Activated CD4-positive, alpha-beta T cell treated with anti-CD3 and anti-CD28 coated beads, Interleukin-2, amount 50 U/mL, for 4 hours (primary cell): ENCODE data around the gene CDC6.

Experiments used
- DNase-seq, 2 experiments: peaks; one replicate each; pipeline ENCODE4 v3.0.0-alpha.2; 2020

Gene CDC6, protein sequence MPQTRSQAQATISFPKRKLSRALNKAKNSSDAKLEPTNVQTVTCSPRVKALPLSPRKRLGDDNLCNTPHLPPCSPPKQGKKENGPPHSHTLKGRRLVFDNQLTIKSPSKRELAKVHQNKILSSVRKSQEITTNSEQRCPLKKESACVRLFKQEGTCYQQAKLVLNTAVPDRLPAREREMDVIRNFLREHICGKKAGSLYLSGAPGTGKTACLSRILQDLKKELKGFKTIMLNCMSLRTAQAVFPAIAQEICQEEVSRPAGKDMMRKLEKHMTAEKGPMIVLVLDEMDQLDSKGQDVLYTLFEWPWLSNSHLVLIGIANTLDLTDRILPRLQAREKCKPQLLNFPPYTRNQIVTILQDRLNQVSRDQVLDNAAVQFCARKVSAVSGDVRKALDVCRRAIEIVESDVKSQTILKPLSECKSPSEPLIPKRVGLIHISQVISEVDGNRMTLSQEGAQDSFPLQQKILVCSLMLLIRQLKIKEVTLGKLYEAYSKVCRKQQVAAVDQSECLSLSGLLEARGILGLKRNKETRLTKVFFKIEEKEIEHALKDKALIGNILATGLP

DNA sequence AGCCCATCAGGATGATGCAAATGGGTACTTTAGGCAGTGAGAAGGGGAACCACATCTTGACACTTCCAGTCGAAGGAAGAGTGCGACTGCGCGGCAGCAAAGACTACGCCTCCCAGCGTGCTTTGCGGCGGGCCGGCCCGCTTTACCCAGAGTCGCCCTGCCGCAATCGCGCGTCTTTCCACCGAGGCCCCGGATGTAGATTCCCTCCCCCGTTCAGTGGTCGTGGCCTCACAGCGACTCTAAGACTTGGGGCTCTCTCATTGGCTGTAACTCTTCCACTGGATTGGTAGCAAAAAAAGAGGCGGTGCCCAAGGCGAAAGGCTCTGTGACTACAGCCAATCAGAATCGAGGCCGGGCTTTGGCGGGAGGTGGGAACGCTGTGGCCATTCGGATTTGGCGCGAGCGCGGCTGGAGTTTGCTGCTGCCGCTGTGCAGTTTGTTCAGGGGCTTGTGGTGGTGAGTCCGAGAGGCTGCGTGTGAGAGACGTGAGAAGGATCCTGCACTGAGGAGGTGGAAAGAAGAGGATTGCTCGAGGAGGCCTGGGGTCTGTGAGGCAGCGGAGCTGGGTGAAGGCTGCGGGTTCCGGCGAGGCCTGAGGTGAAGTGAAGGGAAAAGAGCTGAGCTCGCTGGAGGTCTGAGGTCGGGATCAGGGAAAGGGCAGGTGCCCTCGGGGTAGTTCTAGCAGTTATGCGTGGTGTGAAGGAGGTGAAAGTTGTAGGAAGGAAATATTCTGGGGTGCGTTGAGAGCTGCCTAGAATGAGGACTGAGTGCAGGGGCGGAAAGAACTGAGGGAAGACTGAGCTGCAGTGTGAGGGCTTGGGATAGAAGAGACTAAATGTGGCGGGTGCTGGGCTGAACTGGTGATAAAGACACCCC is at the start of gene CDC6:
CDC6 (plus strand) TSS at position 386 of the 876 bp plus-strand sequence. CDS start 1,542 bp downstream, outside the sequence.
- peak; percentile 98 for DNase-seq

DNA sequence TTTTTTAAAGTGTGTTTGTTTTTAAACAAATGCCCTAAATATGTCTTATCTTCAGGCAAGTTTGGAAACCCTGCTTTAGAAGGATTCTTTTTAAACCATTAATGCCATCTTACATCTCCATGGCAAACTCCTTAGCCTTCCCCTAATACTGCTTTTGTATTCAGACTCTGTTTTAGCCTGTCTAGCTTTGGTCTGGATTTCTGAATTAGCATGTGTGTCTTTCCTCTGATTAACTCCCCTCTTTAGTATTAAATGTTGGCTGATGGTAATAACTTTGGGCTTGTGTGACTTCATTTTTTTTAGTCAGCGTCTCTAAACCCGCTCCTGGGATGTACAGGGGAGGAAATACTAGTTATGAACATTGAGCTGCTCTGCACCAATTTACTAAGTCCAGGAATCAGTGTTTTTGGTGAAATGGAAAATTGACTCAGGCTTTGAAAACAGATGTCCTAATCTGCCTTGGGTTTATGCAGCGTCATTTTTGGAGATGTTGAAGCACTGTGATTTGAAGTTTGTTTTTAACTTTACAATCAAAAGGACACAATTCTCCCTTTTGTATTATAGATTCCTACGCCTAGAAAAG is 46.3 kb upstream of the CDC6 start:
- DNase-seq = no peak

DNA sequence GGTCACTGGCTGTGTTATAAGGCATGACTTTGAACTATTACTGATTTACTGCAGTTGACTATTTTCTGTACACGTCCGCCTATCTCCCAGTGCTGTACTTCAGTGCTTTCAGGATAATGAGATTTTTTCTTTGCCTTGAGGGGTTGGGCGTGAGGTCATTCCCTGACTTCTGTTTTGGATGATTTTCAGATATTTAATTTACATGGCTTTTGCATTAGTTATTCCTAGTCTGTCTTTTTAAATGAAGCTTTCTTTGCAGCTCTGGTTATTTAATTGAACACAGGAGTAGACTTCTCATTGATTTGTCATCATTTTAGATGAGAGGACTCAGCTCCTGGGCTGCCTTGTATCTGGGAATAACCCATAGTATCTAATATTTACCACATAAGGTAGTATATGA is 44.9 kb upstream of the CDC6 start:
- DNase-seq = no peak

DNA sequence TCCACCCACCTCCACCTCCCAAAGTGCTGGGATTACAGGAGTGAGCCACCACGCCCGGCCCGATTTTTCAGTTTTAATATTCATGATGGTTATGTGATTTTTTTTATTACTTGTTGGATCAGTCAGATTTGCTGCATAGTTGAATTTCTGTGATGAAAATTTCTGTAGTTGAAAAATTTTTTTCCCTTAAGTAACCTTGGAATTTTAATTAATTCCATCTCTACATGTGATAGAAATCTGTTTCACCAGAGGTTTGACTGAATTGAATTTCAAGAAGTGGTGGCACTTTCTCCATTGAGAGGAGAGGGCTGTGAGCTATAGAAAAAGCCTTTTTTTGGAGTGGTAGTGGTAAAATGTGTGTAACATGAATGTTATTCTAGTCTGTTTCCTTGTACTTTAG is 43.9 kb upstream of the CDC6 start:
- no peak for DNase-seq

DNA sequence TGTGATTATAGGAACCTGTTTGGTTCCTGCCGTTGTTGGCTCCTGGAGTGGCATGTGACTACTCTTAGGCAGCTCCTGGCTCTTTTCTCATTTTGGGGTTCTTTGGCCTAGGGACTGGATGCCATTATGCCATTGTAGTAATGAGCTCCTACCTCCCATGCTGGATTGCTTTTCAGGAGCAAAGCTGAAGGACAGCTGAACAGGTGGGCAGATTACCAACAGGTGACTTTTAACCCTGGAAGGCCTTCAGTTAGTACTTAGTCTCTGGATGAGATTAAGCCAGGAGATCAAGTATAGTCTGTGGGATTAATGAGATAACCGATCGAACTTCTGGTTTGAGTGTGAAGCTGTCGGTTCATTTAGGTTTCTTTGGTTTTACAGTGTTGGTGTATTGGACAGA is 43.4 kb upstream of the CDC6 start:
- DNase-seq = no peak

DNA sequence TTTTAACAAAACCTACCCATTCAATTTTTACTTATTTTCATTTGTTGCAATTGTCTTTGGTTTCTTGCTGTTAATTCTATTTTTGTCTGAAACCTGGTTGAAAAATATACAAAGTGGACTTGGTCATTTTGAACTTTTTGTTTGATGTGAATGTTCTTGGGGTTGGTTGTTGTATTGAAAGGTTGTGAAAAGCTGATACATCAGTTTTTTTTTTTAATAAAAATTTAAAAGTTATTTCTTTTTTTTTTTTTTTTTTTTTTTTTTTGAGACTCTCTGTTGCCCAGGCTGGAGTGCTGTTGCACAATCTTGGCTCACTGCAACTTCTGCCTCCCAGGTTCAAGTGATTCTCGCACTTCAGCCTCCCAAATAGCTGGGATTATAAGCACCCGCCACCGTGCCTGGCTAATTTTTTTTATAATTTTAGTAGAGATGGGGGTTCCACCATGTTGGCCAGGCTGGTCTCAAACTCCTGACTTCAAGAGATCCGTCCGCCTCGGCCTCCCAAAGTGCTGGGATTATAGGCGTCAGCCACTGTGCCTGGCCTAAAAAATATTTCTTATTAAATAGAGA is 39.7 kb upstream of the CDC6 start:
- no peak for DNase-seq

DNA sequence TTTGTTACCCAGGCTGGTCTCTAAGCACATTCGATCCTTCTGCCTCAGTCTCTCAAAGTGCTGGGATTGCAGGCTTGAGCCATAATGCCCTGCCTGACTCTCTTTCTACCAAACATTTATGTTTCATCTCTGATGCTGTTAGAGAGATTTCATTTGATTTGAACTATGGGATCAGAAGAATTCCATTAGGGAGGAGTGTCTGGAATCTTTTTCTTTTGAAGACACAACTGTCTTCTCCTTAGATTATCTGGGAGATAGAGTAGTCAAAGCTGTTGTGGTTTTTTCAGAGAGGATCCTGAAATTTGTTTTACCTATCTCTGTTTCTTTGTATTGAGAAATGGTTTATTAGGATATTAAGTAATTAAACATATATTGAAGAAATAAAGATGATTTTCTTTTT is 39.2 kb upstream of the CDC6 start:
- no peak for DNase-seq

DNA sequence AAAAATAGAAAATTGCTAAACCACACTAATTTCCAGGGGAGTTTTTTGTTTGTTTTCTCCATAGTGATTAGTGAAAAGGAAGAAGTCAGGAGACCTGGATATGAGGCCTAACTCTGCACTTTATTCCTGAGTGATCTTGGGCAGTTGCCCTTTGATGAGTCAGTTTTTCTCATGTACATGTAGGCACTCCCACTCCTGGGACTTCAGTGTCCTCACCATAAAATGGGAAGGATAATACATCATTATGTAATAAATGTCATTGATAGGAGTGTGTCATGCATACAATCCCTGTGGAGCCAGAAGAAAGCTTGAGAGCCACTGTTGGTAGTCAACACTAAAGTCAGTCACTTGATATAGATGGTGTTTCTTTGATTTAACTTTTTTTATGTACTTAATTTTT is 36.1 kb upstream of the CDC6 start:
- no peak for DNase-seq

DNA sequence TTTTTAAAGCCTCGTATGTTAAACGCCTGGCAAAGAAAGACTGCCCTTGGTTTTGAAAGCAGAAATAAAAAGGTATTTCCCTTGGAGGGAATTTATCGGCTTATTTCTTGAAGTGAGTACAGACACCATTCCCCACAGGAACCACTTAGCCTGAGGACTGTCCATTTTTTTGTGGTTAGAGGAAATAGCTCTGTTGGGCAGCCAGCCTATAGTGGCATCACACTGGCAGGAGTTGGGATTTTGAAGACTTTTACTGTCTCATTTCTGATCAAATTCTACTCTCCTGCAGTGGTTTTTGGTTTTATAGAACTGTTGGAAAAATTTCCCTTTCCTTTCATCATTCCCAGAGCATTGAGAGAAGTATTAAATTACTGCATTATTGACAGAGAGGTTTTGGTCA is 34.1 kb upstream of the CDC6 start:
- DNase-seq = no peak

DNA sequence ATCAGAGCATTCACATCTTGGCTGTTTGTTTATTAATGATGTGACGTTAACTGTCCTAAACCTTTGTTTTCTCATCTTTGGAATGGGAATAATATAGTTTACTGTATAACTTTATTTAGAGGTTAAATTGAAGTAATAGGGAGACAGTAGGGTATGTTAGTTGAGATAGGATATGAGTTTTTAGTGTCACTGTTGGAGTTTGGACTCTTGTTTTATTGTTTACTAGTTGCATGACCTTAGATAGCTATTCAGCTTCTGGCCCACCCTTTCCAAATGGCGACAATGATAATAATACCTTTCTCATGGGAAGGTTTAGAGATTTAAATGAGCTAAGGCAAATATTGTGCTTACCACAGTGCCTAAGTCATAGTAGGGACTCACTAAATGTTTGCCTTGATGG is 28.2 kb upstream of the CDC6 start:
- DNase-seq = no peak

DNA sequence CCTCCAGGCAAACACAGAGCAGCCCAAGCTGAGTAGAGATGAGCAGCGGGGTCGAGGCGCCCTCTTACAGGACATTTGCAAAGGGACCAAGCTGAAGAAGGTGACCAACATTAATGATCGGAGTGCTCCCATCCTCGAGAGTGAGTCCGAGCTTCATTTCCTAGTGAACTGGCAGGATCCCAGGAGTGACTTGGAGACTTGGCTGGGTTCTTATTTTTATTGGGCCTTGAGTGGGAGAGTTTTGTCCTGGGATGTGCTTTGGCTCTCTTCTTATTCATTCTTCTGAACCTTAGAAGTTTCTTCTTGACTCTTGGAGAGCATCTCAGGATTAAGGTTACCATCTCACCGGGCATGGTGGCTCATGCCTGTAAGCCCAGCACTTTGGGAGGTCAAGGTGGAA is 27.2 kb upstream of the CDC6 start:
- DNase-seq = no peak

DNA sequence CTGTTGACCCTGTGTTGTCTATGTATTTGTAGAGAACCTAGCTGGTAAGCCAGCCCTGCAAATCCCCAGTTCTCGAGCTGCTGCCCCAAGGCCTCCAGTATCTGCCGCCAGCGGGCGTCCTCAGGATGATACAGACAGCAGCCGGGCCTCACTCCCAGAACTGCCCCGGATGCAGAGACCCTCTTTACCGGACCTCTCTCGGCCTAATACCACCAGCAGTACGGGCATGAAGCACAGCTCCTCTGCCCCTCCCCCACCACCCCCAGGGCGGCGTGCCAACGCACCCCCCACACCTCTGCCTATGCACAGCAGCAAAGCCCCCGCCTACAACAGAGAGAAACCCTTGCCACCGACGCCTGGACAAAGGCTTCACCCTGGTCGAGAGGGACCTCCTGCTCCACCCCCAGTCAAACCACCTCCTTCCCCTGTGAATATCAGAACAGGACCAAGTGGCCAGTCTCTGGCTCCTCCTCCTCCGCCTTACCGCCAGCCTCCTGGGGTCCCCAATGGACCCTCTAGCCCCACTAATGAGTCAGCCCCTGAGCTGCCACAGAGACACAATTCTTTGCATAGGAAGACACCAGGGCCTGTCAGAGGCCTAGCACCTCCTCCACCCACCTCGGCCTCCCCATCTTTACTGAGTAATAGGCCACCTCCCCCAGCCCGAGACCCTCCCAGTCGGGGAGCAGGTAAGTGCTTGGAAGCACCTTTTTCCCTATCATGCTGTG is 23.1 kb upstream of the CDC6 start:
- DNase-seq = no peak

DNA sequence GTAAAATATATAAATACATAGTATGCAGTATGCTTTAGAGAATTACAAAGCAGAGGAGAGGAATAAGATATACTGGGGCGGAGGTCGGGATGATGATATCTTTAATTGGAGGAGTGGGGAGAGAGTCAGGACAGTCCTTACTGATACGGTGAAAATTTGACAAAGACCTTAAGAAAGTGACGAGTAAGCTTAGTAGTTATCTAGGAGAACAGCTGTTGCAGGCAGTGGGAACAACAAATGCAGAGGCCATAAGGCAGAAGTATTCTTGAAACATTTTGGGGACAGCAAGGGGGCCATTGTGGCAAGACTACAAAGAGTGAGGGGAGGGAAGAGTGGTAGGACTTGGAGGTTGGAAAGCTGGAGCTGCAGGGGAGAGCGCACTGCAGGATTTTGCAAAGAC is 22.3 kb upstream of the CDC6 start:
- no peak for DNase-seq

DNA sequence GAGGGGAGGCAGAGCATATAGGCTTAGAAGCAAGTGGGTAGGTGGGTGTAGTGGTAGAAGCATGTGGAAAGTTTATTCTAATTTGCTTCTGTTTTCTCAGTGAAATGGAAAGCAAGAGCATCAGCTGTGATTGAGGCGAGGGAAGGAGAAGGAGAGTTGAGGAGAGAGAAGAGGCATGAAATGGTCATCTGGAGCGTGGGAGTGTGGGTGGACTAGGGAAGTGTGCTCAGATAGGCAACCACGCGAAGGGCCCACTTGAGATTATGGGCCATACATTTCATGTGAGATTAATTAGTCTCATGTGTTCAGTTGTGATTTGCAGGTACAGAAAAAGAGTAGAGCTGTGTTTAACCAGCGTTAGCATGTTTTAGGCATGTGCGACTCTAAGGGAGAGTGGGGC is 20.8 kb upstream of the CDC6 start:
- no peak for DNase-seq

DNA sequence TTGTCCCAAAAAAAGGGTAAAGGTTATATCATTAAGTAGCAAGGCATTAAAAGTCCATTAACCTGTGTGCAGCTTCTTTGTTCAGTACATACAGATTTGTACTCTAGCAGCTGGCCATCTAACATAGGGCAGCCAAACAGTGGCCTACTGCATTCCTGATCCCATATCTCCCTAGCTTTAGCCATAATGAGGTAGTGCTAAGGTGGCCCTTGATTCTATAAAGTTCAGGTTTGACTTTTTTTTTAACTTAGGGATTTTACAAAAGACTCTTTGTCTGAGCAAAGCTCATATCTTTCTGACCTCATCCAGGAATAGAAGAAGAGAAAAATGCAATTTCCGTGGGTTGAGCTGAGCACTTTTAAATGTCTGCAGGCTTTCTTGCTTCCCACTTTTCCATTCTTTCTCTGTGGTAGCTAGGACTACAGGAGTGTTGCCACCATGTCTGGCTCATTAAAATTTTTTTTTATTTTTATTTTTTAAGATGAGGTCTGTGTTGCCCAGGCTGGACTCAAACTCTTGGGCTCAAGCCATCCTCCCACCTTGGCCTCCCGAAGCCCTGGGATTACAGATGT is 19.5 kb upstream of the CDC6 start:
- no peak for DNase-seq

DNA sequence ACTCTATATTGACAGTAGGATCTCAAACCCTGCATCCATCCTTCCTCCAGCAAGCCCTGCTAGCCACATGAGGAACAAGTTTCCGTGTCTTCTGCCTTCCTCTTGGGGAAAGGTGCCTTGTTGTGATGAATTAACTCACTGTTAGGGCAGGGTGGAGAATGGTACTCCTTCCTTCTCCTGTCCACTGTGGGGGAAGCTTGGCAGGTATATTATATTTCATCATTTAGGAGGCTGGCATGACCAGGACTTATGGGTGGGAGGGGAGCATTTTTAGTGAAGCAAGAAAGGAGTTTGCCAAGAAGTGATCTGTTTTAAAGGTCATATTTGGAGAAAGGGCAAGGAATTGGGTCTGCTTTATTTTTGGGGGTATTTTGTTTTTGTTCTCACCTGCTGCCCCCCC is 9.3 kb upstream of the CDC6 start:
- no peak for DNase-seq

DNA sequence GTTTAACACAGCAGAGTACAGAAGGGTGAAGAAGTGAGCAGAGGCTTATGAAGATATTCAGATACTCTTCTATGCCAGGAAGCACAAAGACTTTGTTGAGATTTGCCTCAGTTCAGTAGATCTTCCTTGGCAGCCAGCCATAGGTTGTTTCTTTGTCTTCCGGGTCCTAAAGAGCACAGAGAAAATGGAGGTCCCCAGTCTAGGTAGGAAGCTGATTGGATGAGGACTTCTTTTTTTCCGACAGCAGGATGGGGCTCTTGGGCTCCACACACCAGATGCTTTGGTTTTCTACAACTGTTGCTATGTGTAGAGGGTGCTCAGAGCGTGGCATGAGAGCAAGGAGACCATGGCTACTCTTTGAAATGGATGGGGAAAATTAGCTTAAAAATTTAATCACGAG is 8.3 kb upstream of the CDC6 start:
- DNase-seq = no peak

DNA sequence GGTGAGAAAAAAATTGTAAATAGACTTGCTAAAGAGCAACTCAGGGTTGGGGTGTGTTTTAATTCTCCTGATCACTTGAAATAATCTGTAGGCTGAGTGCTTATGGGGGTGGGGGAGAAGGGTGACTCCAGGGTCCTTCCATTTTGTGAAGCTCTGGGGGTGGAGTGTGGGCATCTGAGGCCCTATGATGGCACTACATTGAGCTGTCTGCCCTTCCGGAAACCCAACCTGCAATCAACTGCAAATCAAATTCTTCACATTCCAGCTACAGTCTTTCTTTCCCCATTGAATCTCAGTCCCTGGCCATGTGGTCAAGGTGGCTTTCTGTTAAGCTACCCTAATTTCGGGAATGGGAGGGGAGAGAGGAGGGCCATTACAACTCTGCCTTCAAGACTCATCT is 6.0 kb upstream of the CDC6 start:
- no peak for DNase-seq

DNA sequence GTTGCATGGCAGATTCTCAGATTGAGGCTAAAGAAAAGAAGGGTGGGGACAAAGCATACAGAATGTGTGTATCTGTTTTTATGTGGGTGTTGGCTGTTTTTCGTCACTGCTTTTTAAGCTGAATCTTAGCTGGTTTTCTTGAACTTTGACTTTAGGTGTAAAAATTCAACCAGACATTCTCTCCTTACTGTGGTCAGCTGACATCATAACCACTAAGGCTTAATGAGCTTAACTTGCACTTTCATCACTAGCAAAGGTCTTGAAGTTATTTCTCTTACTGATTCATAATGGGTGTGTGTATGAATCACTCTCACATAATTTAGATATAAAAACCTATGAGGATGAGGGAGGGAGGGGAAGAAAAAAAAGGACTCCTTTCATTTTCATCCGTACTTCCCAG is 4.0 kb upstream of the CDC6 start:
- no peak for DNase-seq

DNA sequence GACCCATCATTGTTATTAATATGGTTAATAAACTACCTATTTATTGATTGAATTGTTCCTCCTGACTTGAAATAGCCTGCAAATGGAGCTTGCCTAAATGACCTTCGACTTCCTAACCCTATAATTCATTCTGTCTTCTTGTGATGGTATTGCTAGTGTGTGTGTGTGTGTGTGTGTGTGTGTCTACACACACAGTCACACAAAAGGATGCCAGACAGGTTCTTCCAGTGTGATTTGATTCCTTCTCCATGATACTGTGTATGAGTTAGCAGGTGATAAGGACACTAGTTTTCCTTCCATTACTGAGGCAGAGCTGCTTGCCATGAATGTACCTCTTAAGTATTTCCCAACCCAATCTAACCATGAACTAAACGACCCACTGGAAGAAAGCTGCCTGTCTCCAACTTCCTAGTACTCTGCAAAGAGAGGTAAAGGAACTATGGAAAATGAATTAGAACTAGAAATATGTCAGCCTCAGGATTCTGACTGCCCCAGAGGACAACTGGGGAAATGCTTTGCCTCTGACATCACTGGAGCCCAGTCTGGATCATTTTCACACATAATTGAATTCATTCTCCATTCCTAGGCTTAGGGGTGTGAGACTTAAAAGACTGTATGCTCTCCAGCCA is 3.5 kb upstream of the CDC6 start:
- DNase-seq = no peak

DNA sequence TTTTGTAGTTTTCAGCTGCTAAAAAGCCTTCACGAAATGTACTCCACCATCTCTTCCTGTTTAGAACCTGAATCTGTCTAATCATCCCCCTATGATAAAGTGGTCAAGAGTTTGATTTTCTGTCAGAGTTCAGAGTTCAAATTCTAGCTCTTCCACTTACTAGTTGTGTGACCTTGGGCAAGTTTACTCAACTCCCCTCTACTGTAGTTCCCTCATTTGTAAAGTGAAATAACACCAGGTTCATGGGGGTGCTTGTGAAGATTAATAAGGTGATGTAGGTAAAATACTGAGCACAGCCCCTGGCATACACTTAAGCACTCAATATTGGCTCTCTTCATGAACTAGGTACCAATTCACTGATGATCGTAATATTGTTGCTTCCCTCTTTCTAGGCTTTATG is 1.2 kb upstream of the CDC6 start:
- no peak for DNase-seq

DNA sequence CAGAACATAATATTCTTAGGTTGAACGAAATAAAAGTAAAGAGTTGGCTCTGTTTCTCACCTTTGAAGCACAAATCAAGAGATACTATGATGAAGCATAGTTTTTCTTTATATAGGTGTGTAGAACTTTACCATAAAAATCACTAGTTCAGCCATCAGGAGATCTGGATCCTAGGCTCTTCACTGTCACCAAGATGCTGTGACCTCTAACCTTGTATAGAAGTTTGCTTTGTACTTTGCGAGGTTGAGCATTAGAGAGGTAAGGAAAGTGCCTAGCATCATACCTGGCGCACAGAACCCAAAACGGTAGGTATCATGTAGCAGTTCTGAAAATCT is 553 bp upstream of the CDC6 start:
- DNase-seq = no peak
